ENCODE results near the gene SIX3. TPM values are rescaled to one million over a fixed set of nuclear protein-coding genes. Genes with fewer than 3 reads are reported as not detected.

Gene SIX3
- total RNA-seq, 1 experiment from 2014 or later = 13.2 TPM

DNA sequence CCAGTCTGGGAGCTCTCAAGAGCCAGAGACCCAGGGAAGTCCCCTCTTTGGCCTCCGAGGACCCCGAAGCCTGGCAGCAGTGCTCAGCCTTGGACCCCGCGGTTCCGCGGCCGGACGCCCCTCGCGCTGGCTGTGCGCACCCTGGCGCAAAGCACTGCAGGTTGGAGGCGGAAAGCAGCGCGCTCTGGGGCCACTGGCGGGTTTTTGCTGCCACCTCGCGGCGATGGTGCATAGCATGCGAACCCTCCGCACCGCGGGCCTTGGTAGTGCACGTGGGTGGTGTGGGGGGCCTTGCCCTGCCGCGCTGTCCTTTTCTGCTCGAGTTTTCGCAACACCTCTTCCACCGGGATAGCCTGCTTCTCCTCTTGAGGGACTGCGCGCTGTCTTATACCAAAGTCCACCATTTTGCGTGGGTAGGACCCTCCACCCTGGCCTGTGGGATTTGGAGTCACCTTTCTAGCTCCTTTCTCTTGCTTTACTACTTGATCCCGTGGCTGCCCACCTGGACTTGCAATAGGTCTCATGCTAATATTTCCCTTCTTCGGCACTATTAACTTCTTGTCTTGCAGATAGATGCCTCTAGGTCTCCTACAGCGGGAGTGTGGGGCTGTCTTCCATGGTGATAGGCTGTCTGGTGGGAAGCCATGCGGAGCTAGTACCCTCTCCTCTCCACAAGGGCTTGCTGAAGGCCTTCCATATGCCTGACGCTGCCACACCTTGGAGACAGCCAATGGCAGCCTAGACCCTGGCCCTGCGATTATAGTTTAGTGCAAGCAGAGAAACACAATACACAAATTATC lies 14.3 kb downstream of the SIX3 start (continued):
- TF ChIP-seq, protein P1, sequence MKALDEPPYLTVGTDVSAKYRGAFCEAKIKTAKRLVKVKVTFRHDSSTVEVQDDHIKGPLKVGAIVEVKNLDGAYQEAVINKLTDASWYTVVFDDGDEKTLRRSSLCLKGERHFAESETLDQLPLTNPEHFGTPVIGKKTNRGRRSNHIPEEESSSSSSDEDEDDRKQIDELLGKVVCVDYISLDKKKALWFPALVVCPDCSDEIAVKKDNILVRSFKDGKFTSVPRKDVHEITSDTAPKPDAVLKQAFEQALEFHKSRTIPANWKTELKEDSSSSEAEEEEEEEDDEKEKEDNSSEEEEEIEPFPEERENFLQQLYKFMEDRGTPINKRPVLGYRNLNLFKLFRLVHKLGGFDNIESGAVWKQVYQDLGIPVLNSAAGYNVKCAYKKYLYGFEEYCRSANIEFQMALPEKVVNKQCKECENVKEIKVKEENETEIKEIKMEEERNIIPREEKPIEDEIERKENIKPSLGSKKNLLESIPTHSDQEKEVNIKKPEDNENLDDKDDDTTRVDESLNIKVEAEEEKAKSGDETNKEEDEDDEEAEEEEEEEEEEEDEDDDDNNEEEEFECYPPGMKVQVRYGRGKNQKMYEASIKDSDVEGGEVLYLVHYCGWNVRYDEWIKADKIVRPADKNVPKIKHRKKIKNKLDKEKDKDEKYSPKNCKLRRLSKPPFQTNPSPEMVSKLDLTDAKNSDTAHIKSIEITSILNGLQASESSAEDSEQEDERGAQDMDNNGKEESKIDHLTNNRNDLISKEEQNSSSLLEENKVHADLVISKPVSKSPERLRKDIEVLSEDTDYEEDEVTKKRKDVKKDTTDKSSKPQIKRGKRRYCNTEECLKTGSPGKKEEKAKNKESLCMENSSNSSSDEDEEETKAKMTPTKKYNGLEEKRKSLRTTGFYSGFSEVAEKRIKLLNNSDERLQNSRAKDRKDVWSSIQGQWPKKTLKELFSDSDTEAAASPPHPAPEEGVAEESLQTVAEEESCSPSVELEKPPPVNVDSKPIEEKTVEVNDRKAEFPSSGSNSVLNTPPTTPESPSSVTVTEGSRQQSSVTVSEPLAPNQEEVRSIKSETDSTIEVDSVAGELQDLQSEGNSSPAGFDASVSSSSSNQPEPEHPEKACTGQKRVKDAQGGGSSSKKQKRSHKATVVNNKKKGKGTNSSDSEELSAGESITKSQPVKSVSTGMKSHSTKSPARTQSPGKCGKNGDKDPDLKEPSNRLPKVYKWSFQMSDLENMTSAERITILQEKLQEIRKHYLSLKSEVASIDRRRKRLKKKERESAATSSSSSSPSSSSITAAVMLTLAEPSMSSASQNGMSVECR (CRISPR knock-in tag; IDR thresholded peaks at IDR 0.05; ENCODE audit: borderline replicate concordance) = peak; percentile 66; the same call in 1 of the 2 replicates
- TF ChIP-seq ETV6 (CRISPR knock-in tag; IDR thresholded peaks at IDR 0.05) = peak; percentile 23; the same call in 1 of the 2 replicates
- TF ChIP-seq NFATC4 (CRISPR knock-in tag; IDR thresholded peaks at IDR 0.05) = no peak
- TF ChIP-seq ZBTB21 (CRISPR knock-in tag; IDR thresholded peaks at IDR 0.05; ENCODE audit: borderline replicate concordance) = 0 out of 2 replicates have a peak, but pooled peaks have one; percentile 63
- 0 out of 2 replicates have a peak, but pooled peaks have one; percentile 24 for TF ChIP-seq CREM (CRISPR knock-in tag; IDR thresholded peaks at IDR 0.05)
- TF ChIP-seq, protein P2, sequence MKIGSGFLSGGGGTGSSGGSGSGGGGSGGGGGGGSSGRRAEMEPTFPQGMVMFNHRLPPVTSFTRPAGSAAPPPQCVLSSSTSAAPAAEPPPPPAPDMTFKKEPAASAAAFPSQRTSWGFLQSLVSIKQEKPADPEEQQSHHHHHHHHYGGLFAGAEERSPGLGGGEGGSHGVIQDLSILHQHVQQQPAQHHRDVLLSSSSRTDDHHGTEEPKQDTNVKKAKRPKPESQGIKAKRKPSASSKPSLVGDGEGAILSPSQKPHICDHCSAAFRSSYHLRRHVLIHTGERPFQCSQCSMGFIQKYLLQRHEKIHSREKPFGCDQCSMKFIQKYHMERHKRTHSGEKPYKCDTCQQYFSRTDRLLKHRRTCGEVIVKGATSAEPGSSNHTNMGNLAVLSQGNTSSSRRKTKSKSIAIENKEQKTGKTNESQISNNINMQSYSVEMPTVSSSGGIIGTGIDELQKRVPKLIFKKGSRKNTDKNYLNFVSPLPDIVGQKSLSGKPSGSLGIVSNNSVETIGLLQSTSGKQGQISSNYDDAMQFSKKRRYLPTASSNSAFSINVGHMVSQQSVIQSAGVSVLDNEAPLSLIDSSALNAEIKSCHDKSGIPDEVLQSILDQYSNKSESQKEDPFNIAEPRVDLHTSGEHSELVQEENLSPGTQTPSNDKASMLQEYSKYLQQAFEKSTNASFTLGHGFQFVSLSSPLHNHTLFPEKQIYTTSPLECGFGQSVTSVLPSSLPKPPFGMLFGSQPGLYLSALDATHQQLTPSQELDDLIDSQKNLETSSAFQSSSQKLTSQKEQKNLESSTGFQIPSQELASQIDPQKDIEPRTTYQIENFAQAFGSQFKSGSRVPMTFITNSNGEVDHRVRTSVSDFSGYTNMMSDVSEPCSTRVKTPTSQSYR (CRISPR knock-in tag; IDR thresholded peaks at IDR 0.05) = no peak
- no peak for TF ChIP-seq ATF3 (CRISPR knock-in tag; conservative IDR thresholded peaks at IDR 0.05)
- TF ChIP-seq TCF7 (CRISPR knock-in tag; IDR thresholded peaks at IDR 0.05; ENCODE audit: low read depth) = peak; percentile 45; the same call in 1 of the 2 replicates
- no peak for TF ChIP-seq ZNF396 (CRISPR knock-in tag; IDR thresholded peaks at IDR 0.05; ENCODE audit: borderline replicate concordance)
- no peak for TF ChIP-seq JAZF1 (CRISPR knock-in tag; IDR thresholded peaks at IDR 0.05)
- TF ChIP-seq IRF2 (CRISPR knock-in tag; IDR thresholded peaks at IDR 0.05; ENCODE audit: borderline replicate concordance, low read depth) = no peak
- TF ChIP-seq HMGXB4 (CRISPR knock-in tag; IDR thresholded peaks at IDR 0.05) = peak; percentile 82; the same call in 1 of the 2 replicates
- no peak; the same call in 1 of the 2 replicates for TF ChIP-seq ZBTB43 (CRISPR knock-in tag; IDR thresholded peaks at IDR 0.05)
- TF ChIP-seq NFYB (CRISPR knock-in tag; conservative IDR thresholded peaks at IDR 0.05; ENCODE audit: low read depth) = no peak
- TF ChIP-seq, protein P3, sequence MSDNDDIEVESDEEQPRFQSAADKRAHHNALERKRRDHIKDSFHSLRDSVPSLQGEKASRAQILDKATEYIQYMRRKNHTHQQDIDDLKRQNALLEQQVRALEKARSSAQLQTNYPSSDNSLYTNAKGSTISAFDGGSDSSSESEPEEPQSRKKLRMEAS (CRISPR knock-in tag; IDR thresholded peaks at IDR 0.05) = peak; percentile 92
- TF ChIP-seq ESRRA (CRISPR knock-in tag; IDR thresholded peaks at IDR 0.05; ENCODE audit: borderline replicate concordance) = no peak
- 0 out of 2 replicates have a peak, but pooled peaks have one; percentile 32 for TF ChIP-seq TEAD4 (CRISPR knock-in tag; IDR thresholded peaks at IDR 0.05)
- TF ChIP-seq ZNF232 (CRISPR knock-in tag; IDR thresholded peaks at IDR 0.05) = no peak
- TF ChIP-seq GABPB1 (CRISPR knock-in tag; IDR thresholded peaks at IDR 0.05) = peak; percentile 31; the same call in 1 of the 2 replicates
- TF ChIP-seq, protein P4, sequence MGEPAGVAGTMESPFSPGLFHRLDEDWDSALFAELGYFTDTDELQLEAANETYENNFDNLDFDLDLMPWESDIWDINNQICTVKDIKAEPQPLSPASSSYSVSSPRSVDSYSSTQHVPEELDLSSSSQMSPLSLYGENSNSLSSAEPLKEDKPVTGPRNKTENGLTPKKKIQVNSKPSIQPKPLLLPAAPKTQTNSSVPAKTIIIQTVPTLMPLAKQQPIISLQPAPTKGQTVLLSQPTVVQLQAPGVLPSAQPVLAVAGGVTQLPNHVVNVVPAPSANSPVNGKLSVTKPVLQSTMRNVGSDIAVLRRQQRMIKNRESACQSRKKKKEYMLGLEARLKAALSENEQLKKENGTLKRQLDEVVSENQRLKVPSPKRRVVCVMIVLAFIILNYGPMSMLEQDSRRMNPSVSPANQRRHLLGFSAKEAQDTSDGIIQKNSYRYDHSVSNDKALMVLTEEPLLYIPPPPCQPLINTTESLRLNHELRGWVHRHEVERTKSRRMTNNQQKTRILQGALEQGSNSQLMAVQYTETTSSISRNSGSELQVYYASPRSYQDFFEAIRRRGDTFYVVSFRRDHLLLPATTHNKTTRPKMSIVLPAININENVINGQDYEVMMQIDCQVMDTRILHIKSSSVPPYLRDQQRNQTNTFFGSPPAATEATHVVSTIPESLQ (CRISPR knock-in tag; IDR thresholded peaks at IDR 0.05) = no peak
